ENCODE data around the gene ASIC1. TPM values are rescaled to one million over a fixed set of nuclear protein-coding genes. Genes with fewer than 3 reads are reported as not detected.

Gene ASIC1
- total RNA-seq, 1 donor from 2014 or later, result 451 TPM

DNA sequence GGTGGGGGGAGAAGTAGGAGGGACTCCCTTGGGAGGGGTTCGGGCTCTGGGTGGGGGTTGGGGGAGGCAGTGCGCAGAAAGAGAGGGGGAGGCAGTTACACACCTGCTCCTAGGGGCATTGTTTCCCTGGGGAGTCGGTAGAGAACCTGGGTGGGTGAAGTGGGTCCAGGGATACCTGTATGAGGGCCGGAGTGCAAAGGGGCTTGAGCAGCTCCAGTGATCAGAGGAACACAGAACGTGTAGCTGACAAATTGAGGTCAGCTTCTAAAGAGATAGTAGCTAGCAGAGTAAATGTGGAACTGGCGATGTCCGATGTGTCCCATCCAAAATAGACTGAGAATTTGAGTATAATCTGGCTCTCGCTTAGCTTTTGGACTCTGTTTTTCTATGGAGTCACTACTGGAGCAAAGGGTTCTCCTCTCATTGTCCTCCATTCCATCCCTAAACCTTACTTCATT is 28.2 kb downstream of the ASIC1 start:
- H3K27me3 Mint-ChIP-seq (ENCODE audit: unreplicated experiment), result peaks cover 9% of the 10 kb centered on the region
- peak overlapping the region; percentile 95 for H3K4me3 Mint-ChIP-seq (ENCODE audit: unreplicated experiment)
- no peaks in the 10 kb centered on the region for H3K36me3 Mint-ChIP-seq (ENCODE audit: unreplicated experiment)
- no peak for DNase-seq
- peaks cover 11% of the 10 kb centered on the region for H3K9me3 Mint-ChIP-seq (ENCODE audit: unreplicated experiment)
- peaks cover 11% of the 10 kb centered on the region for H3K4me1 Mint-ChIP-seq (ENCODE audit: low read depth, unreplicated experiment)
- peak overlapping the region; percentile 88 for H3K27ac Mint-ChIP-seq (ENCODE audit: unreplicated experiment)
- TF ChIP-seq, protein P1, sequence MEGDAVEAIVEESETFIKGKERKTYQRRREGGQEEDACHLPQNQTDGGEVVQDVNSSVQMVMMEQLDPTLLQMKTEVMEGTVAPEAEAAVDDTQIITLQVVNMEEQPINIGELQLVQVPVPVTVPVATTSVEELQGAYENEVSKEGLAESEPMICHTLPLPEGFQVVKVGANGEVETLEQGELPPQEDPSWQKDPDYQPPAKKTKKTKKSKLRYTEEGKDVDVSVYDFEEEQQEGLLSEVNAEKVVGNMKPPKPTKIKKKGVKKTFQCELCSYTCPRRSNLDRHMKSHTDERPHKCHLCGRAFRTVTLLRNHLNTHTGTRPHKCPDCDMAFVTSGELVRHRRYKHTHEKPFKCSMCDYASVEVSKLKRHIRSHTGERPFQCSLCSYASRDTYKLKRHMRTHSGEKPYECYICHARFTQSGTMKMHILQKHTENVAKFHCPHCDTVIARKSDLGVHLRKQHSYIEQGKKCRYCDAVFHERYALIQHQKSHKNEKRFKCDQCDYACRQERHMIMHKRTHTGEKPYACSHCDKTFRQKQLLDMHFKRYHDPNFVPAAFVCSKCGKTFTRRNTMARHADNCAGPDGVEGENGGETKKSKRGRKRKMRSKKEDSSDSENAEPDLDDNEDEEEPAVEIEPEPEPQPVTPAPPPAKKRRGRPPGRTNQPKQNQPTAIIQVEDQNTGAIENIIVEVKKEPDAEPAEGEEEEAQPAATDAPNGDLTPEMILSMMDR (IDR thresholded peaks at IDR 0.05; ENCODE audit: partially characterized antibody, unreplicated experiment), result no peak

DNA sequence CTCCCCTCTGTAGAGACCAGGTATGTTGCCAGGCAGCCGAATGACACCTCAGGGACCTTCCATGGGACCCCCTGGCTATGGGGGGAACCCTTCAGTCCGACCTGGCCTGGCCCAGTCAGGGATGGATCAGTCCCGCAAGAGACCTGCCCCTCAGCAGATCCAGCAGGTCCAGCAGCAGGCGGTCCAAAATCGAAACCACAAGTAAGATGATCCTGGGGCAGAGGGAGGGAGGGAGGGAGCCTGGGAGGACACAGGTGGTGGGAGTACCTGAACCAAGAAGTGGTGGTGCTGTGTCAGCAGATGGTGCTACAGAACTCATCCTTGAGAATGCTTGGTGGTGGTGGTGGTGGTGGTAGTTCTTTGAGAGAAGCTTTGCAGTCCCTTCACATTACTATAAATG is 28.8 kb downstream of the ASIC1 start:
- H3K4me3 Mint-ChIP-seq (ENCODE audit: unreplicated experiment), result peak overlapping the region; percentile 95
- TF ChIP-seq, protein P1 (IDR thresholded peaks at IDR 0.05; ENCODE audit: partially characterized antibody, unreplicated experiment), result no peak
- H3K27me3 Mint-ChIP-seq (ENCODE audit: unreplicated experiment), result peaks cover 9% of the 10 kb centered on the region
- peak overlapping the region; percentile 88 for H3K27ac Mint-ChIP-seq (ENCODE audit: unreplicated experiment)
- H3K9me3 Mint-ChIP-seq (ENCODE audit: unreplicated experiment), result peaks cover 11% of the 10 kb centered on the region
- DNase-seq, result no peak
- H3K4me1 Mint-ChIP-seq (ENCODE audit: low read depth, unreplicated experiment), result peaks cover 11% of the 10 kb centered on the region
- H3K36me3 Mint-ChIP-seq (ENCODE audit: unreplicated experiment), result no peaks in the 10 kb centered on the region

DNA sequence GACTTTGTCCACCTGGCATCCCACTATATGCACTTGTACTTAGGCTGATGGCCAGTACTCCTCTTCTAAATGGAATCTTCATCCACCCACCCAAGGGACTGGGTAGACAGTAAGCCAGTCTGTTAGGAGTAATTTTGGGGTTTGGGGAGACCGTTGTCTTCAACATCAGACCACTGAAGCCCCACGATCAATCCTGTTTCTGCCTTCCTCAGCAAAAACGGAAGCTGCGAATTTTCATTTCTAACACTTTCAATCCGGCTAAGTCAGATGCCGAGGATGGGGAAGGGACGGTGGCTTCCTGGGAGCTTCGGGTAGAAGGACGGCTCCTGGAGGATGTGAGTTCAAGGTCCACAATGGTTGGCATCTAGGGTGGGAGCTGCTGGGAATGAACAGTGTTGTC is 29.8 kb downstream of the ASIC1 start:
- no peaks in the 10 kb centered on the region for H3K36me3 Mint-ChIP-seq (ENCODE audit: unreplicated experiment)
- DNase-seq, result no peak
- peak overlapping the region; percentile 26 for H3K27ac Mint-ChIP-seq (ENCODE audit: unreplicated experiment)
- H3K9me3 Mint-ChIP-seq (ENCODE audit: unreplicated experiment), result peaks cover 11% of the 10 kb centered on the region
- peak overlapping the region; percentile 58 for H3K4me3 Mint-ChIP-seq (ENCODE audit: unreplicated experiment)
- TF ChIP-seq, protein P1 (IDR thresholded peaks at IDR 0.05; ENCODE audit: partially characterized antibody, unreplicated experiment), result no peak
- peaks cover 9% of the 10 kb centered on the region for H3K27me3 Mint-ChIP-seq (ENCODE audit: unreplicated experiment)
- H3K4me1 Mint-ChIP-seq (ENCODE audit: low read depth, unreplicated experiment), result peaks cover 11% of the 10 kb centered on the region

DNA sequence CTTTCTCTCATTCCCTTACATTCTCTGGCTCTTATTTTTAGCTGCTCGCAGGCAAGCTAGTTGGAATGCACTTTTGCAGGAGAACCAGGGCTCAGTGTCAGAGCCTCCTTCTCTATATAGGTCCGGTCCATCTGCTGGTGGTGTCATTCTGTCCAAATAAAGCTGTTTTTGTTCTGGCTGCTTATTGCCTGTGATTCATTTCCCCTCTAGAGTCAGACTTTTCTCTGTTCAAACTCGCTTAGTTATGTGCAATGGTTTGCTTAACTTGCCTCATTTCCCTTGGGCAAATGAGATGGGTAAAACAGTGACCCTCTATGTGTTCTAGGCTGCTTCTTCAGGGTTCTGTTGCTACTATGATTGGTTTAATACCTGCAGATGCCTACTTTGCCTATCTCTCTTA is 30.6 kb downstream of the ASIC1 start:
- H3K36me3 Mint-ChIP-seq (ENCODE audit: unreplicated experiment), result no peaks in the 10 kb centered on the region
- H3K4me3 Mint-ChIP-seq (ENCODE audit: unreplicated experiment), result no peak overlapping the region
- H3K9me3 Mint-ChIP-seq (ENCODE audit: unreplicated experiment), result peaks cover 11% of the 10 kb centered on the region
- H3K27ac Mint-ChIP-seq (ENCODE audit: unreplicated experiment), result no peak overlapping the region
- H3K4me1 Mint-ChIP-seq (ENCODE audit: low read depth, unreplicated experiment), result peaks cover 8% of the 10 kb centered on the region
- no peak for DNase-seq
- peaks cover 5% of the 10 kb centered on the region for H3K27me3 Mint-ChIP-seq (ENCODE audit: unreplicated experiment)
- TF ChIP-seq, protein P1 (IDR thresholded peaks at IDR 0.05; ENCODE audit: partially characterized antibody, unreplicated experiment), result no peak

DNA sequence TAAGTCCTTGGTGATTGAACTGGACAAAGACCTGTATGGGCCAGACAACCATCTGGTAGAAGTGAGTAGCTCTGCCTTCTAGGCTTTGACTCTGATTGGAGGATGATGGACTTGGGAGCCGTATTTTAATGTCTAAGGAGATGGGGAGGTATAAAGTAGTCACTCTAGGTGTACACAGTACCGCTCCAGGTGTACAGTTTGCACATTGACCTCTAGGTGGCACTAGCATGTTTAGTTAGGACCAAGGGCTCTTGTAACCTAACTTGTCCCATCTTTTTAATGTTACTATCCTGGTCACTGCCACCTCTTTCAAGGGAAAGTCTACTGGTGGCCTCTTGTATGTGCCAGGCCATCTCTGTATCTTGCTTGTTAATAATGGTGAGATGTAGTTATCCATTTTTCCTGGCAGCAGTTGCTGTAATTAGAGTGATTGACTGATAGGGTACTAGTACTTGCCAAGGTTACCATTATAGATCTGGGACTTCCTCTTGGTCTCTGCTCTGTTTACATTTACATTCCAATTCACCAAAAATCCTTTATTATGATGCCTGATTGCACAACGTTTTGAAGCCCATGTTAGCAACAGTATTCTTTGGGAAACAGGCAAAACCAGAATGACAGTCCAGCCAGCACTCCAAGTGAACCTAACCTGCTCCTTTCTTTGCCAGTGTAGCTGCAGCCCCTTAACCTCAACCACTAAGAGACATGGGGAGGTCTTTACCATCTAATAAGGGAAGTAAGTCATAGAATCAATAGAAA is 31.4 kb downstream of the ASIC1 start:
- Mint-ChIP-seq H3K27me3 (ENCODE audit: unreplicated experiment) (peaks cover 3% of the 10 kb centered on the region), H3K36me3 (ENCODE audit: unreplicated experiment) (no peaks in the 10 kb centered on the region), H3K4me3 (ENCODE audit: unreplicated experiment) (peak overlapping the region; percentile 39), H3K9me3 (ENCODE audit: unreplicated experiment) (peaks cover 5% of the 10 kb centered on the region), H3K4me1 (ENCODE audit: low read depth, unreplicated experiment) (peaks cover 6% of the 10 kb centered on the region), H3K27ac (ENCODE audit: unreplicated experiment) (peak overlapping the region; percentile 40)
- DNase-seq, result no peak
- TF ChIP-seq, protein P1 (IDR thresholded peaks at IDR 0.05; ENCODE audit: partially characterized antibody, unreplicated experiment), result peak; percentile 77

Data from glutamatergic neuron (in vitro differentiated cells).